ENCODE results near the gene NPTN.

- TF ChIP-seq CTCF (conservative IDR thresholded peaks at IDR 0.05 in 1 of 2, IDR thresholded peaks at IDR 0.05 in 1 of 2; ENCODE audit: low read depth in 1 of 2, low read length in 2 of 2) = no peak
- no peak for TF ChIP-seq EZH2 (IDR thresholded peaks at IDR 0.05; ENCODE audit: low read length, missing control alignments)
These were observed 39.1 kb downstream of the NPTN start for GRCh38 chr15:73594109-73594508.
